ENCODE results near the gene NNT.

- no peak for TF ChIP-seq EZH2 (IDR thresholded peaks at IDR 0.05; ENCODE audit: borderline replicate concordance, low read depth, low read length, poor library complexity, severe bottlenecking)
- TF ChIP-seq CTCF (conservative IDR thresholded peaks at IDR 0.05; ENCODE audit: low read depth, low read length), result no peak
Measured at GRCh38 chr5:43615445-43616184, 12.6 kb downstream of the NNT start.

All from A673 (cell line).